ENCODE data around the gene YBEY.
"Not testable (repeated sequence)": the region's sequence is repeated elsewhere in the genome, so short reads cannot be mapped to it uniquely, and the experiment has no call there.

The YBEY gene, protein sequence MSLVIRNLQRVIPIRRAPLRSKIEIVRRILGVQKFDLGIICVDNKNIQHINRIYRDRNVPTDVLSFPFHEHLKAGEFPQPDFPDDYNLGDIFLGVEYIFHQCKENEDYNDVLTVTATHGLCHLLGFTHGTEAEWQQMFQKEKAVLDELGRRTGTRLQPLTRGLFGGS

DNA sequence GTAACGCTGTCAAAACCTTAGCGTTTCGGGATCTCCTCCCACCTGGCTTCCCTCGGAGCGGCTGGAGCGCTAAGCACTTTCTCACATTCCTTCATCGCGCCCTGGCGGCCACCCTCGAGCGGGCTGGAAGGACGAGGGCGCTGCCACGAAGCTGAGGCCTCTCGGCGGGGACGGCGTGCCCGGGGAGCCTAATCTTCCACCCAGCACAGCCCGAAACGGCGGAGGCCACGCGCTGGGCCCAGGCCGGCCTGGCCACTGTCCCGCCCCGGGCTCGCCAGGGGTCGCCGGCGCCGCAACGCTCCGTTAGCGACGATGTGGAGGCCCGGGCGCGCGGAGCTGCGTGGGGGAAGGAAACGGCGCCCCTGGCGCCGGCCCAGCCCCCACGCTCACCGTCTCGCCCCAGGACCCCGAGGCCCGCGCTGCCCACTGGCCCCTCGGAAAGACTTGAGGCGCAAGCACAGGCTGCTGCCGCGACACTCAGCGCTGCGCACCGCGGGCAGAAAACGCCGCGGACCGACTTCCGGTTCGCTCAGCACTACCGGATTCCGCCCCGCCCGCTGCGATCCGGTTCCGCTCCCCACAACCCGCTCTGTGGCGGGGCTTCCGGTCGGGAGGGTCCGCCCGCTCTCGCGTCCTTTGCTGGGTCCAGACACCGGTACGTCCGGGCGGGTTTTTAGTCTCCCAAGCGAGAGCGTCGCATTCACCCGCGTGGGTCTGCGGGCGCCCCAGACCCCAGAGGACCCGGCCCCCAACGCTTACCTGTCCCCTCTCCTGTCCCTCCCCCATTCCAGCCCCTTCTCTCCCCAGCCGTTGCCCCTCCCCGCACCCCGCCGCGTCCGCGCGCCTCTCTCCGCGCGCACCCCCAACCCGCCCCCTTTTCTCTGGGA lies at the start of gene YBEY:
TSS of gene YBEY (plus strand) at position 582 of the 887 bp plus-strand sequence. CDS start 572 bp downstream, outside the sequence.
- in situ Hi-C loops (cut with MboI; ENCODE audit: low sequenced_read_pairs), result no loop called here

GRCh38 chr21:46237474-46237873 lies 48.7 kb upstream of the YBEY start:
- in situ Hi-C loops (cut with MboI; ENCODE audit: low sequenced_read_pairs), result no loop called here

GRCh38 chr21:46239817-46240325 lies 46.3 kb upstream of the YBEY start:
- in situ Hi-C loops (cut with MboI; ENCODE audit: low sequenced_read_pairs), result no loop called here

DNA sequence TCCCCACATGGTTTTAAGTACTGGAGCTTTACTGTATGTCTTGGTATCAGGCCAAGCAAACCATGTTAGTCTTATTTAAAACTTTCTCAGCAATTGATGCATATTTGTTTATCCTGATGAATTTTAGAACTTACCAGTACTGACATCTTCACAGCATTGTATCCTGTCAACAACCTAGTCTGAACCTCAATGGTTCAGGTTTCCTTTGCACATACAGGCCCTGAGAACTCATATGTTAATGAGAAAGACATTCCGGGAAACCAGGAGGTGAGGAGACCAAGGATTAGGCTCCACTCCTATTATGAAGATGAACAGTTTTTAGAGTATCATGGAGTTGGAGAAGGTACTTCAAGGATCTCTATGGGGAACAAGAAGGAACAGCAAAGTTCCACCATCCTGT lies 44.6 kb upstream of the YBEY start:
- in situ Hi-C loops (cut with MboI; ENCODE audit: low sequenced_read_pairs), result not testable (repeated sequence)

GRCh38 chr21:46243325-46243724 lies 42.8 kb upstream of the YBEY start:
- in situ Hi-C loops (cut with MboI; ENCODE audit: low sequenced_read_pairs), result no loop called here

DNA sequence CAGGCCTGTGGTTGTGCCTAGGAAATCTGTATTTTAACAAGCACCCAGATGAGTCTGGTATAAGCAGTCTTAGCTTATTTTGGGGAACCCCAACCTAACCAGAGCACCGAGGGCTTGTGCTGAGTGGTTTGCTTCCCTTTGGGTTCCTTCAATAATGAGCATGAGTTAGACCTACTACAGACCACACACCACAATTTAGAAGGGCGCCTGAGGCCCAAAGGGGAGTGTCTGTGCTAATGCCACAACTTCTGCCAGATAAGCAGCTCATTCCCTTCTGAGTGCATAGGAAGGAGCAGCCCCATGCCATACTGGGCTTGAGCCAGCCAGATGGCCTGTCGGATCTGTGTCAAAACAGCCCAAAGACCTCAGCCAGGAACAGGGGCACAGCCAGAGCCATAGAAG lies 42.2 kb upstream of the YBEY start:
- in situ Hi-C loops (cut with MboI; ENCODE audit: low sequenced_read_pairs), result no loop called here

DNA sequence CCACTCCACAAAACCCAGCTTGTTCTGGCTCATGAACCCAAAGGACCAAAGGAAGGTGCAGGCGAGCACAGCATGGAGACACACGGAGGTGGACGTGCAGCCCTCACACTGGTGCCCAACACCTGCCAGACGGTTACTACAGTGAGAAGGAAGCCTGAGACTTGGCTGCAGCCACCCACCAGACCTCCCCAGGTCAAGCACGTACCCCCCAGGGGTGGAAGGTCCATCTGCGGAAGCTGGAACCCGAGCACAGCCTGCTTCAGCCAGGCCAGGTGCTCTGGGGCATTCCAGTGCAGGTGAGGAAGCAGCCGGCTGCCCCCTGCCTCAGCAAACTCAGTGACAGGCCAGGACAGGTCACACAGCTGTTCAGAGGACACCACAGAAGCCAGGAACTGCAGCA lies 41.5 kb upstream of the YBEY start:
- in situ Hi-C loops (cut with MboI; ENCODE audit: low sequenced_read_pairs), result no loop called here

DNA sequence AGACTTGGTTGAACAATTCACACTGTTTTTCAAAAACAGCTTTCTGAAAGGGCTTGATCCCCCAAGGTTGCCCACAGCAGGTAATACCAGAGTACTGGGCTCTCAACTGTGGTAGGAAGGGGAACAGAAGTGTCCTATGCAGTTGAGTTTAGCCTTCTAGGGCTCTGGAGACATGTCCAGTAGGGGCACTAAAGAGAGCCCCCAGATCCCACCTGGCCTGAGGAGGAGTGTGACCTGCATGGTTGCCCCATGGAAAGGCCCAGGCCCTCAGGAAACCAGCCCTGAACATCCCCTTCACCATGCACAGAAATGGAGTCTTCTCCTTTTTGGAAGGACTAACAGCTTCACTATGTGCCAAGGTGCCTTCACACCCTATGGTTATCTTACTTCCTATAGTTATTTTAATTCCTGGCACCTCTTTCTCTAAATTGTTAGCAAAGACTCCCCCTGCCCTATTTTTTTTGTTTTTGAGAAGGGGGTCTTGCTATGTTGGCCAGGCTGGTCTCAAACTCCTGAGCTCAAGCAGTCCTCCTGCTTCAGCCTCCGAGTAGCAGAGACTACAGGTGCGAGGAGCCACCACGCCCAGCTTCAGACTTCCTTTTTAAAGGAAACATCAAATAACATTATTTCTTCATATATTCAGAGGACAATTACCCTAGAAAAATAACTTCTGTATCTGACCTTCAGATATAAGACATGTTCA lies 40.8 kb upstream of the YBEY start:
- in situ Hi-C loops (cut with MboI; ENCODE audit: low sequenced_read_pairs), result no loop called here

DNA sequence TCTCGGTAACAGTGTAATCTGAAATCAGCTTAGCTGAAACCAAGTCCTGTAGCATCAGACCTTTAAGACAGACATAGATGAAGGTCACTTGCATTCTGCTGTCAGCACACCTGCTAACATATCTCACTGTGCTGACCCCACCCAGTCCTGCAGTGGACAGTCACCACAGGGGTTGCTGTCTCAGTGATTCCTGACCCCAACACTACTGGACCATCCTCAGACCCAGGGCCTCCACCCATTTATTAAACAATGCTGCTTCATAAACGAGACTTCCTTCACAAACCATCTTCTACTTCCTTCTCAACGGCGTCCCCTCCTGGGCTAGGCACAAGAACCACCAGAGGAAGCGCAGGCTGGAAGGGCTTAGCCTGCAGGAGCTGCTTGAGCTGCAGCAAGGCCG lies 39.8 kb upstream of the YBEY start:
- in situ Hi-C loops (cut with MboI; ENCODE audit: low sequenced_read_pairs), result no loop called here

GRCh38 chr21:46247699-46248421 lies 38.3 kb upstream of the YBEY start:
- in situ Hi-C loops (cut with MboI; ENCODE audit: low sequenced_read_pairs), result no loop called here

- in situ Hi-C loops (cut with MboI; ENCODE audit: low sequenced_read_pairs), result no loop called here
Observed at GRCh38 chr21:46248422-46248782, 37.7 kb upstream of the YBEY start.

GRCh38 chr21:46248827-46249226 lies 37.3 kb upstream of the YBEY start:
- in situ Hi-C loops (cut with MboI; ENCODE audit: low sequenced_read_pairs), result no loop called here

DNA sequence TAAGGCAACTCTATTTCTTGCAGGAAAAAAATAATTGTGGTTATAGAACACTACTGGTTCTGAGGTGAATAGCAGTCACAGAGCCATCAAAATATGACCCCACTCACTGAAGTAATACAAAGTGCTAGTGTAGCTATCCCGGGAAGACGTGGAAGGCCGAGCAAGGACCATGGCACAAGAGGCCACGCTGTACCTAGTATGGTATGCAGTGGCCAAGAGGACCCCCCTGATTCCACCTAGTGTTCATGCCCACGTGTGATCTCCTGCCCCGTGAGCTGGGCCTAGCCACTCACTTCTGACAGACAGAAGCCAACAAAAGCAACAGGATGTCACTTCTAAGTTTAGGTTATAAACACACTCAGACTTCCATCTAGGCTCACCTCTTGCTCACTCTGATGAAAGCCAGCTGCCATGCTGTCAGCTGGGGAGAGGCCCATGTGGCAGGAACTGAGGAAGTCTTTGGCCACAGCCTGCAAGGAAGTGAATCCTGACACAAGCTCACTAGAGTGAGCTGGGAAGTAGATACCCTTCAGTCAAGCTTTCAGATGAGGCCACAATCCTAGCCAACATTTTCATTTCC lies 35.9 kb upstream of the YBEY start:
- in situ Hi-C loops (cut with MboI; ENCODE audit: low sequenced_read_pairs), result no loop called here

- in situ Hi-C loops (cut with MboI; ENCODE audit: low sequenced_read_pairs), result no loop called here
Observed at GRCh38 chr21:46252840-46253239, 33.3 kb upstream of the YBEY start.

DNA sequence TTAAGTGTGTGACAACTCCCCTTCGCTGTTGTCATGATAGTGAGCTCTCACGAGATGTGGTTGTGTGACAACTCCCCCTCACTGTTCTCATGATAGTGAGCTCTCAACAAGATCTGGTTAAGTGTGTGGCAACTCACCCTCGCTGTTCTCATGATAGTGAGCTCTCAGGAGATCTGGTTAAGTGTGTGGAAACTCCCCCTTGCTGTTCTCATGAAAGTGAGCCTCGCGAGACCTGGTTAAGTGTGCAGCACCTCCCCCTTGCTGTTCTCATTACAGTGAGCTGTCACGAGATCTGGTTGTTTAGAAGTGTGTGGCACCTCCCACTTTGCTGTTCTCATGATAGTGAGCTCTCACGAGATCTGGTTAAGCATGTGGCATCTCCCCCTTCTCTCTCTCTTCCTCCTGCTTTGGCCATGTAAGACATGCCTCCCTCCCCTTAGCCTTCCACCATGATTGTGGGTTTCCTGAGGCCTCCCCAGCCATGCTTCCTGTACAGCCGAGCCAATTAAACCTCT lies 32.5 kb upstream of the YBEY start:
- in situ Hi-C loops (cut with MboI; ENCODE audit: low sequenced_read_pairs), result no loop called here

DNA sequence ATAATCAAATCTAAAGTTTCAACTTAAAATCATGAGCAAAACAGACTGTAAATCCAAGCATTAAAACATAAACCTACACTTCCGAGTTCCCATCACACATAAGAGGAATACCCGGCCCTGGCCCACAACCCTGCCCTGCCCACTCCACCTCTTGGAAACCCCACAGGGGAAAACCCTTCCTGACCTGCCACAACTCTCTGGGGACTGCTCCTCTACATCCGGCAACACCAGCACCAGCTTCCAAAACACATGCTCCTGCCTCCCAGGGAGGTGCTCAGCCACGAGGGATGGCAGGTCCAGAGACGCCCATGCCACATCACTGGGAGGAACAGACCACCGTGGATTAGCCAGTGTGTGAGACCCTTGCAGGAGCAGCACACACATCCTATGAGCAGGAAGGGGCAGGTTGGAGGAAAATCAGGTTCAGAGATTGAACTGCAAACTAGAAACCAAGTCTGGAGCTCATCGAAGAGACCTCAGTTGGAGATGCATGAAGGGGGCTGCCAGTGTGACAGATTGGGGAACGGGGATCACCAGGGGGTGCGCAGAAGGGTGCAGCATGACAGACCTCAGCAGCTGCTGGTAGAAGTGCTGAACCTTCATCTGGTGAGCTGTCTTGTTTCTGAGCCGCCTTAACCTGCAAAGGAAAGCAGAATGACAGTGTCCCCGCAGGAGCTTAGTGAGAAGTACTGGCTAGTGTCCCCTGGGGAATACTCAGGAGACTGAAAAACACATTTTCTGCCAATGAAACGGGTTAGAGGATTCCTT lies 31.8 kb upstream of the YBEY start:
- in situ Hi-C loops (cut with MboI; ENCODE audit: low sequenced_read_pairs), result no loop called here

GRCh38 chr21:46255166-46255565 lies 31.0 kb upstream of the YBEY start:
- in situ Hi-C loops (cut with MboI; ENCODE audit: low sequenced_read_pairs), result no loop called here

DNA sequence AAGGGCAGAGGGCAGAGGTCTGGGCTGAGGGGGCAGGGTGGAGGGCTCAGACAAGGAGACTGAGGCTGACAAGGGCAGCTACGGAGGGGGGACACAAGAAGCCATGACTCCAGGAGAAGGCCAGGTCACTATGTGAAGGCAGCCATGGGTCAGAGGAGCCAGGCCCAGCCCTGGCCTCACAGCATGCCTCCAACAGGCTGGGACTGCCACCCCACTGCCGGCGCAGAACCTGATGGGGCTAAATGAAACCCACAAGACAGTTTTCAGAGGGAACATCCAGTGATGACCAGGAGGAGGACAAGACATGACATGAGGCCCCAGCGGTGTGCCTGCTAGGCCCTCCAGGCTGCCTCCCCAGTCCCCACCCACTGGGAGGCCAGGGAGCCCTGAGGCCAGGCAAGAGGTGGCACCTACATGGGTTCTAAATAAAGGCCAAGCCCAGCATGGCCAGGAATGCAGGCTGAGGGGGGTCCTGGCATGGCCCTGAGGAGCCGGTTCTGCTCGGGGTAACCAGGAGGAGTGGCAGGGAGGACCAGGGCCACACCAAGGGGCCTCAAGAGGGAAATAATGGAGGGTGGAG lies 30.3 kb upstream of the YBEY start:
- in situ Hi-C loops (cut with MboI; ENCODE audit: low sequenced_read_pairs), result no loop called here

DNA sequence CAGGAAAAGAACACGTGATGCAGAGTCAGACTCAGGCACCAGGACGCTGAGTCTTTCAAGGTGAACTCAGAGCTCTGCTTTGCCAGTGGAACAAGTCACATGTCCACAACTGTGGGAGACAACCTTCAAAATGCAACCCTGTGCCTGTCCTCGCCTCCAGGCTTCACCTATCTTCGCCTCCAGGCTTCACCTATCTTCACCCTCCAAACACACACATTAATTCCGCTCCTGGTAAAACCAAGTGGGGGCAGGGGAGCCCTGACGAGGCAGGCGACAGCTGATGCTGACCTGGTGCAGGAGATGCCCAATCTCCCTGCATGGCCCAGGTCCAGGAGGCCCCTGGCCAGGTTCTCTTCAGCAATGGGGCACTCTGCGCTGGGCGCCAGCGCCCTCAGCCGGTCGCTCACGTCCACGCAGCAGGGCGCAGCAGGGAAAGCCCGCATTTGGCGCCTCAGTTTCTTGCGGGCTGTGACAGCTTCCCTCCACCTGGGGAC lies 29.6 kb upstream of the YBEY start:
- in situ Hi-C loops (cut with MboI; ENCODE audit: low sequenced_read_pairs), result no loop called here

Measured in hTERT RPE-1 (cell line).